ENCODE data around the gene CD164L2. TPM values are rescaled to one million over a fixed set of nuclear protein-coding genes. Genes with fewer than 3 reads are reported as not detected.

CD164L2 gene
- total RNA-seq, 2 experiments from 2014 or later = not detected

- H3K27me3 Mint-ChIP-seq = no peaks in the 10 kb centered on the region
- H3K27ac Mint-ChIP-seq = no peak overlapping the region
- intact Hi-C loops (cut with DNase I, micrococcal nuclease) = loop anchor here in 1 of 2 experiments (2.0 kb wide), 1 partner anchor 55 kb away; no protein-coding TSS in a partner anchor
- DNase-seq = no peak
- ATAC-seq = no peak
- CTCF ChIA-PET = interaction anchor here (0.7 to 3.6 kb wide), 15 partner anchors 10 to 397 kb away, joined by 3 to 43 read pairs (median 4); partner anchors contain the start of genes GPR3, MAP3K6 and SYTL1
- POLR2A ChIA-PET = interaction anchor here (1.1 kb wide), 1 partner anchor 156 kb away, joined by 3 read pairs; the partner anchor contains the start of gene WASF2
- H3K4me3 Mint-ChIP-seq = no peak overlapping the region
- H3K36me3 Mint-ChIP-seq (ENCODE audit: low read depth) = peaks cover 31% of the 10 kb centered on the region
- H3K9me3 Mint-ChIP-seq (ENCODE audit: low read depth) = no peaks in the 10 kb centered on the region
- peaks cover 17% of the 10 kb centered on the region for H3K4me1 Mint-ChIP-seq
Measured at GRCh38 chr1:27333717-27334279, 49.3 kb downstream of the CD164L2 start.

GRCh38 chr1:27332536-27333281 is 50.4 kb downstream of the CD164L2 start:
- Mint-ChIP-seq H3K4me1 (peaks cover 27% of the 10 kb centered on the region), H3K36me3 (ENCODE audit: low read depth) (peaks cover 34% of the 10 kb centered on the region), H3K27ac (no peak overlapping the region), H3K27me3 (no peaks in the 10 kb centered on the region), H3K4me3 (no peak overlapping the region), H3K9me3 (ENCODE audit: low read depth) (no peaks in the 10 kb centered on the region)
- intact Hi-C loops (cut with DNase I, micrococcal nuclease) = loop anchor here (1.0 to 2.0 kb wide), 3 partner anchors 56 to 63 kb away; no protein-coding TSS in a partner anchor
- peak; percentile 91 for ATAC-seq
- ChIA-PET POLR2A (interaction anchor here (0.6 kb wide), 3 partner anchors 193 to 1177 kb away, joined by 3 to 4 read pairs (median 3); no protein-coding TSS in a partner anchor), CTCF (interaction anchor here (0.6 to 3.6 kb wide), 41 partner anchors 9 to 1392 kb away, joined by 3 to 43 read pairs (median 4); partner anchors contain the start of genes GPR3, MAP3K6 and SYTL1)
- DNase-seq = peak; percentile 72

- H3K36me3 Mint-ChIP-seq (ENCODE audit: low read depth) = peaks cover 36% of the 10 kb centered on the region
- DNase-seq = no peak
- intact Hi-C loops (cut with DNase I, micrococcal nuclease) = loop anchor here (1.0 to 2.0 kb wide), 3 partner anchors 56 to 63 kb away; no protein-coding TSS in a partner anchor
- H3K4me1 Mint-ChIP-seq = peaks cover 31% of the 10 kb centered on the region
- ChIA-PET POLR2A (no interaction called here), CTCF (interaction anchor here (0.6 to 3.6 kb wide), 25 partner anchors 9 to 1033 kb away, joined by 3 to 43 read pairs (median 4); partner anchors contain the start of genes GPR3, MAP3K6 and SYTL1)
- no peak for ATAC-seq
- no peak overlapping the region for H3K27ac Mint-ChIP-seq
- no peaks in the 10 kb centered on the region for H3K27me3 Mint-ChIP-seq
- H3K9me3 Mint-ChIP-seq (ENCODE audit: low read depth) = no peaks in the 10 kb centered on the region
- H3K4me3 Mint-ChIP-seq = no peak overlapping the region
Measured at GRCh38 chr1:27331922-27332321, 51.2 kb downstream of the CD164L2 start.

DNA sequence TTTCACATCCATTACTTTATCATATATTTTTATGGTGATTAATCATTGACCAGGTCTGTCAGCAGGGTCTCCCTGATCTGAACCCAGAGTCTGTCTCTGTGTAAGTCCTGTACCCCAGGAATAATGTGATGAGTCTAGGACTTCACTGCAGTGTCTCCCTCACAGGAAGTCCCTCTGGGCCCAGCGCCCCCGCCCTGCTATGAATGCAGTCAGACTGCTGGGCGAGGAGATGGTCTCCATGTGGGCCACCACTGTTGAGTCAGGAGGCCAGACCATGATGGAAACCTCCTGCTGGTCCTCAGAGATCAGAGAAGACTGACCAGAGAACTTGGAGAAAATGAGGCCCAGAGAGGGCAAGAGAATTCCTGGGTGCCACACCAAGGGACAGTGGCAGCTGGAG is 51.7 kb downstream of the CD164L2 start:
- no peak for DNase-seq
- ChIA-PET CTCF (interaction anchor here (2.2 to 3.6 kb wide), 4 partner anchors 22 to 275 kb away, joined by 10 to 30 read pairs (median 20); no protein-coding TSS in a partner anchor), POLR2A (no interaction called here)

DNA sequence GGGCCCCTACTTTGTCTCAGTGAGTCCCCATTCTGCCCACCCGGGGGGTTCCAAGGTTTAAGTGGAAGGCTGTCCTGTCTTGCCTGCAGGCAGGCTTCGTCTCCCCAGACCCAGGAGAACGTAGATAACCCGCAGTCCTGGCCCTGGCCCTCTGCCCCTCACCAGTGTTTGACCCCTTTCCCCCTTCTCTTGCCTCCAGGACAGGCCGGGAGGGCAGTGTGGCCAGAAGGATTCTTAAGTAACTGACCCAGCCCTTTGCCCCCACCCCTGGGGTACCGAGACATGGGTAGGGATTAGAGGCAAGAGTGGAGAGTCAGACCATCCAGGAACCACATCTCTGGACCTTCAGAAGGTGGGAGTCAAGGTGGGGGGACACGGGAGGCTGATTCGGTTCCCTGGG is 52.3 kb downstream of the CD164L2 start:
- peak overlapping the region; percentile 11 for H3K27ac Mint-ChIP-seq
- no peaks in the 10 kb centered on the region for H3K9me3 Mint-ChIP-seq (ENCODE audit: low read depth)
- no peak overlapping the region for H3K4me3 Mint-ChIP-seq
- no peak for DNase-seq
- CTCF ChIA-PET = no interaction called here
- H3K36me3 Mint-ChIP-seq (ENCODE audit: low read depth) = peaks cover 30% of the 10 kb centered on the region
- ATAC-seq = no peak
- POLR2A ChIA-PET = no interaction called here
- no peaks in the 10 kb centered on the region for H3K27me3 Mint-ChIP-seq
- H3K4me1 Mint-ChIP-seq = peaks cover 41% of the 10 kb centered on the region
- intact Hi-C loops (cut with DNase I, micrococcal nuclease) = no loop called here

More for the DNA sequence above, 51.7 kb downstream of the CD164L2 start:
- Mint-ChIP-seq H3K27ac (no peak overlapping the region), H3K36me3 (ENCODE audit: low read depth) (peaks cover 34% of the 10 kb centered on the region), H3K4me3 (no peak overlapping the region), H3K27me3 (no peaks in the 10 kb centered on the region), H3K4me1 (peaks cover 35% of the 10 kb centered on the region), H3K9me3 (ENCODE audit: low read depth) (no peaks in the 10 kb centered on the region)
- intact Hi-C loops (cut with DNase I, micrococcal nuclease) = no loop called here
- ATAC-seq = no peak

Other genes starting within 250 kb of the CD164L2 start
- 10 to 100 TPM; 15.6 to 20.4 TPM for gene SLC9A1, start 228.2 kb downstream of the CD164L2 start, total RNA-seq
- 10 to 100 TPM; 19.3 to 21.9 TPM for gene WDTC1, start 148.7 kb downstream of the CD164L2 start, total RNA-seq
- gene TMEM222, start 61.2 kb downstream of the CD164L2 start, total RNA-seq = 10 to 100 TPM; 27.5 to 31.2 TPM
- 10 to 100 TPM; 21.4 to 26.1 TPM for gene SYTL1, start 41.3 kb downstream of the CD164L2 start, total RNA-seq
- 1 to 10 TPM; 6.5 to 8.8 TPM for gene MAP3K6, start 16.4 kb downstream of the CD164L2 start, total RNA-seq
- gene FCN3, start 8.5 kb downstream of the CD164L2 start, total RNA-seq = not detected
- 1 to 10 TPM; 1.1 to 1.3 TPM for gene GPR3, start 9.3 kb upstream of the CD164L2 start, total RNA-seq
- gene WASF2, start 106.8 kb upstream of the CD164L2 start, total RNA-seq = 100 to 1,000 TPM; 104 to 132 TPM
- gene AHDC1, start 220.8 kb upstream of the CD164L2 start, total RNA-seq = 10 to 100 TPM; 10.3 to 12.1 TPM